Cardiac fibroblast (primary cell): ENCODE data around the gene JAKMIP3.

ENCODE experiments used
- DNase-seq, 2 donors: peaks; one replicate each; pipeline versions ENCODE4 v3.0.0 to v3.0.0-alpha.2; 2010; ENCODE audit warnings: low read depth in 2 of 2
- H3K4me3 ChIP-seq, 2 donors: replicated peaks in 1 of 2; 1 replicate in 1 of 2; 2 replicates in 1 of 2; pipeline ENCODE4 v1.5.1; 2011; ENCODE audit warnings: low read depth in 2 of 2, low read length in 2 of 2, mild to moderate bottlenecking in 2 of 2, moderate library complexity in 1 of 2
- CTCF ChIP-seq: IDR thresholded peaks from one replicate; pipeline ENCODE4 v1.5.1; 2011; ENCODE audit warnings: low read depth, mild to moderate bottlenecking, low read length, inconsistent platforms

JAKMIP3 gene

DNA sequence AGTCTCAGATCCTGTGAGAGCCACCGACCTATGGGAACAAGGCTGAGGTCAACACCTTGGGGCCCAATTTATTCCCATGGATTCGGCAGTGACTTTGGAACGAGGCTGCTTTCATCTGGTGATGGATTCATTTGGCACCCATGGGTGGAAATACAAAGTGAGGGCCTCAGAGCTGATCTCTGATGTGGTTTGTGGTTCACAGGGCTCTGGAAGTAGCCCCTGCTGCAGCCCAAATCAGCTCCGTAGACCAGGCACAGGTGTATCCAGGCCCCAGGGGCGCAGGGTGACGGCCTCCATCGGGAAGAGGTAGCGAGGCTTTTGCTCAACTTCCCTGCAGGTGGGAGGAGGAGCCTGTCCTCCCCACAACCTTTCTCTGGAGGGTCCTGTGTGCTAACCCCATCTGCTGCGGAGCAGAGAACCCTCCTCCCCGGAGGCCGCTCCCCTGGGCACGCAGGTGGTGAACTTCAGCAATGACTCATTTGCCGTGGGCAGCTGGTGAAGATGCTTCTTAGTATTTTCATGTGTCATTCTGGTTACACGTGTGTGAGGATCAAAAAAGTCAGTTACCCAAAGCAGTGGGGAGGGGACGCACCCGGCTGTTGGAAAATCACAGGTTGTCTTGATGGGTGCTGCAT, 7.5 kb upstream of the JAKMIP3 start:
- no peak for TF ChIP-seq CTCF
- no peak for DNase-seq

GRCh38 chr10:132058793-132059759, 6.7 kb upstream of the JAKMIP3 start:
- no peak for DNase-seq
- H3K4me3 ChIP-seq, result no peak overlapping the region
- no peak for TF ChIP-seq CTCF

More for the DNA sequence above, 7.5 kb upstream of the JAKMIP3 start:
- H3K4me3 ChIP-seq, result no peak overlapping the region

DNA sequence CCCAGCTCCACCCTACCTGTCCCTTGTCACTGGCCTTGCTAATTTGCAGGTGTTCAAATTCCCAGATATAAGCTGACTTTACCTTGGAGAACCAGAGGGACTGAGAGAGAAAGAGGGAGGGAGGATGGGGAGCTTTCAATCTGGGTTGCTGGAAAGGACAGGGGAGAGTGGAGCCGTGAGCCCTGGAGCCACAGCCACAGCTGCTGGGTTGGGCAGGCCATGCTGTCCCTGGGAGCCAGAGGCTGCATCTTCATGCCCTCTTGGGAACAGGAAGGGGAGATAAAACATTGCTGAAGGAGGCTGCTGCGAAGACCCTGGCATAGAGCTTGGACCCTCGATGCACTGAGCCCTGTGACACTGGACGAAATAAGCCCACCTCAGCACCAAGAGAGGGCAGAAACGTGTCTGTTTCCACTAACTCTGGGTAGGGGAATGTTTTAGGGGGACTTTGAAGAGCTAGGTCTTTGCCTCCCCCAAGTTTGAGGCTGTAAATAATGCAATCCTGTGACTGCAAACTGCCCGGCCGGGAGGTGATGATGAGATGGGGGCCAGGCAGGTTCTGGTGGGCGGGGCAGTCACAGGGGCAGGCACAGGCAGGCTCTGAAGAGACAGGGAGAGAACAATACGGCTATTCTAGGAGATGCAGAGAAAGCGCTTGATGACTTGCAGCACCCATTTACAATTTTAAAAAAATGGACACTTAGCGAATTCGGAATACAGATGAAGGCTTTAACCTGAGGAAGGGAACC, 5.8 kb upstream of the JAKMIP3 start:
- H3K4me3 ChIP-seq, result no peak overlapping the region
- no peak for DNase-seq
- TF ChIP-seq CTCF, result no peak

GRCh38 chr10:132061030-132061429, 4.7 kb upstream of the JAKMIP3 start:
- no peak for DNase-seq
- no peak for TF ChIP-seq CTCF

GRCh38 chr10:132061465-132061864, 4.3 kb upstream of the JAKMIP3 start:
- TF ChIP-seq CTCF, result no peak
- no peak for DNase-seq
- H3K4me3 ChIP-seq, result no peak overlapping the region

More at GRCh38 chr10:132061030-132061429, 4.7 kb upstream of the JAKMIP3 start:
- H3K4me3 ChIP-seq, result no peak overlapping the region

GRCh38 chr10:132062116-132062515, 3.6 kb upstream of the JAKMIP3 start:
- no peak overlapping the region for H3K4me3 ChIP-seq
- no peak for DNase-seq
- no peak for TF ChIP-seq CTCF
